Vagina (tissue), 2 donors: Measurements from ENCODE around the gene KIR2DL4.

Experiments used
- POLR2A ChIP-seq, 2 donors: fragments of 450-650 bp; IDR thresholded peaks; one replicate each; pipeline ENCODE4 v1.6.1; 2017; ENCODE audit warnings: antibody characterized with exemption in 2 of 2, mild to moderate bottlenecking in 2 of 2, moderate library complexity in 2 of 2
- POLR2AphosphoS5 ChIP-seq, 2 donors: sonication (generic); formaldehyde crosslinking; IDR thresholded peaks; one replicate each; pipeline ENCODE4 v1.9.0; 2017; ENCODE audit warnings: antibody characterized with exemption in 2 of 2, mild to moderate bottlenecking in 2 of 2, low read depth in 1 of 2; ENCODE audit not compliant: insufficient read depth in 1 of 2
- TF ChIP-seq, protein P1 (sequence below), 3 experiments: fragments of 450-650 bp in 2 of 3; fragments of 200-600 bp in 1 of 3; sonication (generic) in 1 of 3; IDR thresholded peaks; one replicate each; pipeline ENCODE4 v1.5.1; 2017 to 2019; ENCODE audit warnings: antibody characterized with exemption in 3 of 3, mild to moderate bottlenecking in 2 of 3, moderate library complexity in 2 of 3

DNA sequence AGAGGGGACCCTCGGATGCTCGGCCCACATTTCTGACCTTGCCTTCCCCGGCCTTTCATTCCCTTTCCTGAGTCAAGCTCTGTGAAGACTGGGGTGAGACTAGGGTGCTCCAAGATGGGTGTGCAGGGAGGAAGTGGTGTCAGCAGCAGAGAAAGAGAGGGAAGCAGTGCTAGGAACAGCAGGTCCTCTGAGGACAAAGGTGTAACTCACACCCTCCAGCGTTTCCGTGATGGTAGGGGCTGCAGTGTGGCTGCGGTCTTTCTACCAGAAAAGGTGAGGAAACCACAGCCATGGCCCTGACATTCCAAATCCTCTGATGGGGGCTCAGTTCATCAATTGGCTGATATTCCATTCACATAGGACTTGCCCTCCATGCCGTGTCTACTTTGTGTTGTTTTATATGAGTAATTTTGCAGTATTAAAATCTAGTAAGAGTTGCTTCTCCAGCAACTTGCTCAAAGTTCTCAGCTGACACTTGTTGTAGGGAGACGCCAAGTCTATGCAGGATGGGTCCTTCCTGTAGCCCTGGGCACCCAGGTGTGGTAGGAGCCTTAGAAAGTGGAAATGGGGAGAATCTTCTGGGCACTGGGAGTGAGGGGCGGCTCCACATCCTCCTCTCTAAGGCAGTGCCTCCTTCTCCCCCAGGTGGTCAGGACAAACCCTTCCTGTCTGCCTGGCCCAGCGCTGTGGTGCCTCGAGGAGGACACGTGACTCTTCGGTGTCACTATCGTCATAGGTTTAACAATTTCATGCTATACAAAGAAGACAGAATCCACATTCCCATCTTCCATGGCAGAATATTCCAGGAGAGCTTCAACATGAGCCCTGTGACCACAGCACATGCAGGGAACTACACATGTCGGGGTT is 14.5 kb downstream of the KIR2DL4 start:
- TF ChIP-seq, protein P1, sequence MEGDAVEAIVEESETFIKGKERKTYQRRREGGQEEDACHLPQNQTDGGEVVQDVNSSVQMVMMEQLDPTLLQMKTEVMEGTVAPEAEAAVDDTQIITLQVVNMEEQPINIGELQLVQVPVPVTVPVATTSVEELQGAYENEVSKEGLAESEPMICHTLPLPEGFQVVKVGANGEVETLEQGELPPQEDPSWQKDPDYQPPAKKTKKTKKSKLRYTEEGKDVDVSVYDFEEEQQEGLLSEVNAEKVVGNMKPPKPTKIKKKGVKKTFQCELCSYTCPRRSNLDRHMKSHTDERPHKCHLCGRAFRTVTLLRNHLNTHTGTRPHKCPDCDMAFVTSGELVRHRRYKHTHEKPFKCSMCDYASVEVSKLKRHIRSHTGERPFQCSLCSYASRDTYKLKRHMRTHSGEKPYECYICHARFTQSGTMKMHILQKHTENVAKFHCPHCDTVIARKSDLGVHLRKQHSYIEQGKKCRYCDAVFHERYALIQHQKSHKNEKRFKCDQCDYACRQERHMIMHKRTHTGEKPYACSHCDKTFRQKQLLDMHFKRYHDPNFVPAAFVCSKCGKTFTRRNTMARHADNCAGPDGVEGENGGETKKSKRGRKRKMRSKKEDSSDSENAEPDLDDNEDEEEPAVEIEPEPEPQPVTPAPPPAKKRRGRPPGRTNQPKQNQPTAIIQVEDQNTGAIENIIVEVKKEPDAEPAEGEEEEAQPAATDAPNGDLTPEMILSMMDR (IDR thresholded peaks at IDR 0.05): no peak
- TF ChIP-seq POLR2AphosphoS5 (IDR thresholded peaks at IDR 0.05; ENCODE audit: insufficient read depth in 1 of 2, low read depth in 1 of 2): no peak
- TF ChIP-seq POLR2A (IDR thresholded peaks at IDR 0.05): no peak
